Activated CD4-positive, alpha-beta T cell treated with anti-CD3 and anti-CD28 coated beads, Interleukin-2, amount 10 ng/mL, durations not matched to agents 24 days and 14 days (primary cell): ENCODE data around the gene IPO4. TPM values are rescaled to one million over a fixed set of nuclear protein-coding genes. Genes with fewer than 3 reads are reported as not detected.
"Not testable (repeated sequence)": the region's sequence is repeated elsewhere in the genome, so short reads cannot be mapped to it uniquely, and the experiment has no call there.

ENCODE experiments used
- DNase-seq: peaks from one replicate; pipeline ENCODE4 v3.0.0; 2022
- H3K27ac Mint-ChIP-seq: one replicate; pipeline ENCODE4 v1.8.0; 2022; ENCODE audit warnings: mild to moderate bottlenecking, mixed read lengths
- H3K27me3 Mint-ChIP-seq: one replicate; pipeline ENCODE4 v1.8.0; 2022; ENCODE audit warnings: mixed read lengths
- H3K36me3 Mint-ChIP-seq: one replicate; pipeline ENCODE4 v1.8.0; 2022; ENCODE audit warnings: low read depth, mild to moderate bottlenecking, mixed read lengths
- H3K4me1 Mint-ChIP-seq: one replicate; pipeline ENCODE4 v1.8.0; 2021; ENCODE audit warnings: mixed read lengths
- H3K4me3 Mint-ChIP-seq: one replicate; pipeline ENCODE4 v1.8.0; 2022; ENCODE audit warnings: mild to moderate bottlenecking, moderate library complexity, mixed read lengths
- H3K9me3 Mint-ChIP-seq: one replicate; pipeline ENCODE4 v1.8.0; 2021; ENCODE audit warnings: mixed read lengths
- intact Hi-C: fragments of 100-400 bp; cut with micrococcal nuclease; formaldehyde crosslinking; loops from one replicate; pipeline ENCODE4 v1.15.1; 2023
- total RNA-seq: library from RNA; stranded (reverse); gene quantifications from 2 replicates; pipeline ENCODE4 v1.2.3, GENCODE V29; 2022

Gene IPO4
- total RNA-seq, 1 donor from 2014 or later, result 112 TPM

DNA sequence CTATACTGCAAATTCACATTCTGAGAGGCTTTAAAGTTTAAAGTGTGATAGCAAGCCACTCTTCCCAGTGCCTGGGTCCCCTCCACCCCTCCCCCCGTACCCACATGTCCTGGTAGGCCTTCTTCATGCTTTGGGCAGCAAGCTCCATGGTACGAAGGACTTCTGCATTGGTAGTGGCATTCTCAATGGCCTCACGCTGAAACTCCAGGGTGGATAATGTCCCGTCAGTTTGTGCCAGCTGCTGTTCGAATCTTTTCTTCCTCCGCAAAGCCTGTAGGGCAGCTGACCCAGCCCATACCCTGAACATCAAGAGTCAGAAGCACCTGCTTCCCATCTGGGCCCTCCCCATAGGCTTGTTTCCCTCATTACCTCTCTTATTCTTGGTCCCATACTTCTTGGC is 22.7 kb upstream of the IPO4 start:
- DNase-seq, result no peak
- Mint-ChIP-seq H3K27me3 (peaks cover 2% of the 10 kb centered on the region), H3K4me3 (peak overlapping the region; percentile 93), H3K27ac (peak overlapping the region; percentile 96), H3K36me3 (peaks cover 61% of the 10 kb centered on the region), H3K9me3 (no peaks in the 10 kb centered on the region), H3K4me1 (peaks cover 51% of the 10 kb centered on the region)
- intact Hi-C loops, result no loop called here

DNA sequence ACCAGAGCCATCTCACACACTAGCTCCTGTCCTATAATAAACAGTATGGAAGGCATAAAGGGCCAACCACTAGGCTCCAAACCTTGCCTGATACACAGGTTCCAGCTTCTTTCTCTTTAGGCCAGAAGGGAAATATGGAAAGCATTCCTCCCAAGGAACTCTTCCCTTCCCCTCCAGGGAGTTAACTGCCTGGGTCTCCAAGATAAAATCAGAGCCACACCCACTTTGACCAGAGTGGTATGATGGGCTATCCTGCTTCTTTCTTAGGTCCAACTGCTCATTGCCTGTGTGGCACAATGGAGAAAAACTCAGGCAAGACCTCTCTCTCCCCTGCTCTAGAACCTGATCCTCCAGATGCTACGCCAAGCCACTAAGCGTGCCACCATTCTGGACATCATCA is 19.0 kb upstream of the IPO4 start:
- intact Hi-C loops, result no loop called here
- Mint-ChIP-seq H3K9me3 (peaks cover 5% of the 10 kb centered on the region), H3K27ac (no peak overlapping the region), H3K4me1 (peaks cover 32% of the 10 kb centered on the region), H3K27me3 (no peaks in the 10 kb centered on the region), H3K36me3 (peaks cover 73% of the 10 kb centered on the region), H3K4me3 (no peak overlapping the region)
- no peak for DNase-seq

- H3K27me3 Mint-ChIP-seq, result no peaks in the 10 kb centered on the region
- no peak overlapping the region for H3K27ac Mint-ChIP-seq
- peaks cover 29% of the 10 kb centered on the region for H3K4me1 Mint-ChIP-seq
- no peak overlapping the region for H3K4me3 Mint-ChIP-seq
- intact Hi-C loops, result no loop called here
- H3K36me3 Mint-ChIP-seq, result peaks cover 78% of the 10 kb centered on the region
- DNase-seq, result no peak
- peaks cover 6% of the 10 kb centered on the region for H3K9me3 Mint-ChIP-seq
Measured at GRCh38 chr14:24207104-24207551, 18.5 kb upstream of the IPO4 start.

DNA sequence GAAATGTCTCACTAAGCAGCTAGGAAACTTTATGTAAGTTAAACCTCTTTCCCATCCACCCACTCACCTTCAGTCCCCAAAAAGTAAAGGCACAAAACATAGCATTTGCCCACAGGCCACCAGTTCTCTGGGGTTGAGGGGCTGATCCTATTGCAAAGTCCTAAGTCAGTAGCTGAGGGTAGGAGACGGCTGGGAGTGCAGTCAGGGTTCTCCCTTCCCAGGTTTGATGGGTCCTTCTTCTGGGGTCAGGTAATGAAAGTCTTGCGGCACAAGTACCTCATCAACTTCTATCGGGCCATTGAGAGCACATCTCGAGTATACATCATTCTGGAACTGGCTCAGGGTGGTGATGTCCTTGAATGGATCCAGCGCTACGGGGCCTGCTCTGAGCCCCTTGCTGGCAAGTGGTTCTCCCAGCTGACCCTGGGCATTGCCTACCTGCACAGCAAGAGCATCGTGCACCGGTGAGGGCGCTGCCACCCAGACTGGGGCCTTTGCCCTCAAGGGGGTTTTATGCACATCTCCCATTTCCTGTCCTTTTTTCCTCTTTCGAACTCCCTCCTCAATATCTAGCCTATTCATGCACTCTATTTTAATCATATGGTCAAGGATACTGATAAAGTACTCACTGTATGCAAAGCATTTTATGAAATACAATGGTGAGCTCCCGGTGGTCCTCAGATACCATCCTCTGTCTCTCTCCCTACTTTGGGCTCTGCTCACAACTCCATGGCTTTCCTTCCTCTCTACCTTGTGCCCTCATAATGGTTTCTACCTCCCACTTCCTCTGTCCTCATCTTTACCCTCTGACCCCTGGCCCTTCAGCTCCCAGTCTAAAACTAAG is 17.9 kb upstream of the IPO4 start:
- no peak overlapping the region for H3K27ac Mint-ChIP-seq
- H3K36me3 Mint-ChIP-seq, result peaks cover 81% of the 10 kb centered on the region
- no peak overlapping the region for H3K4me3 Mint-ChIP-seq
- peaks cover 9% of the 10 kb centered on the region for H3K9me3 Mint-ChIP-seq
- intact Hi-C loops, result no loop called here
- peaks cover 25% of the 10 kb centered on the region for H3K4me1 Mint-ChIP-seq
- no peak for DNase-seq
- no peaks in the 10 kb centered on the region for H3K27me3 Mint-ChIP-seq

- Mint-ChIP-seq H3K27ac (no peak overlapping the region), H3K36me3 (peaks cover 77% of the 10 kb centered on the region), H3K4me3 (no peak overlapping the region), H3K4me1 (peaks cover 21% of the 10 kb centered on the region), H3K9me3 (peaks cover 11% of the 10 kb centered on the region), H3K27me3 (no peaks in the 10 kb centered on the region)
- no peak for DNase-seq
- intact Hi-C loops, result no loop called here
Measured at GRCh38 chr14:24204163-24205146, 15.8 kb upstream of the IPO4 start.

GRCh38 chr14:24203249-24203886 is 14.8 kb upstream of the IPO4 start:
- H3K4me3 Mint-ChIP-seq, DNase-seq, intact Hi-C loops, H3K27me3 Mint-ChIP-seq, H3K27ac Mint-ChIP-seq: not testable (repeated sequence)
- Mint-ChIP-seq H3K9me3 (peaks cover 11% of the 10 kb centered on the region), H3K36me3 (peaks cover 81% of the 10 kb centered on the region), H3K4me1 (peaks cover 28% of the 10 kb centered on the region)

DNA sequence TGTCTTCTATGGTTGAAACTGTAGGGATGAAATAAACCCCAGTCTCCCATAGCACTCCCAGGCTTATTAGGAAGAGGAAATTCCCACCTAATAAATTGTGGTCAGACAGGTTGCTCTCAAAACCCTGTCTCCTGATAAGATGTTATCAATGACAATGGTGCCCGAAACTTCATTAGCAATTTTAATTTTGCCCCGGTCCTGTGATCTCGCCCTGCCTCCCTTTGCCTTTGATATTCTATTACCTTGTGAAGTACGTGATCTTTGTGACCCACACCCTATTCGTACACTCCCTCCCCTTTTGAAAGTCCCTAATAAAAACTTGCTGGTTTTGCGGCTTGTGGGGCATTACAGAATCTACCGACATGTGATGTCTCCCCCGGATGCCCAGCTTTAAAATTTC is 13.9 kb upstream of the IPO4 start:
- H3K27me3 Mint-ChIP-seq, DNase-seq, H3K4me3 Mint-ChIP-seq, H3K27ac Mint-ChIP-seq, intact Hi-C loops: not testable (repeated sequence)
- peaks cover 11% of the 10 kb centered on the region for H3K9me3 Mint-ChIP-seq
- peaks cover 76% of the 10 kb centered on the region for H3K36me3 Mint-ChIP-seq
- peaks cover 29% of the 10 kb centered on the region for H3K4me1 Mint-ChIP-seq

DNA sequence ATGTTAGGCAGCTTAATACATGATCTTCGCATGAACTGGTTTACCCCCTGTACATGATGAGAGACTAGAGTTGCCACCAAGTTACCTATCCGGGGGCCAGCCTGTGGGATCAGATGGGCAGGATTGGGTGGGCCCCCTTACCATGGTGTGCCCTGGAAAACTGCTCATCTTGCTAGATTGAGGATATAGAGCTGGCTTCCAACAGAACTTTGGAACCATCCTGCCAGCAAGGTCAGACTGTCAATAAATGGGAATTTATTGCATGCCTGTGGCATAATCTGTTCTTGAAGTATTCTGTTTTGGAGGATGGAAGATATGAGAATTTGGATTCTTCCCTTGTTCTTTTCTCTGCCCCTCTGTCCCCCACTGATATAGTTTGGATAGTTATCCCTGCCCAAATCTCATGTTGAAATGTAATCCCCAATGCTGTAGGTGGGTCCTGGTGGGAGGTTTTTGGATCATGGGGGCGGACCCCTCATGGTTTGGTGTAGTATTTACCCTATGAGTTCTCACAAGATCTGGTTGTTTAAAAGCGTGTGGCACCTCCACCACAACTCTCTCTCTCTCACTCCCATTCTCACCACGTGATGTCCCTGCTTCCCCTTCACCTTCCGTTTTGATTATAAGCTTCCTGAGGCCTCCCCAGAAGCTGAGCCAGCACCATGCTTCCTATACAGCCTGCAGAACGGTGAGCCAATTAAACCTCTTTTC is 10.4 kb upstream of the IPO4 start:
- peak overlapping the region; percentile 21 for H3K27ac Mint-ChIP-seq

GRCh38 chr14:24197056-24197450 is 8.4 kb upstream of the IPO4 start:
- H3K4me3 Mint-ChIP-seq, result peak overlapping the region; percentile 87
- no peaks in the 10 kb centered on the region for H3K27me3 Mint-ChIP-seq
- peak overlapping the region; percentile 65 for H3K27ac Mint-ChIP-seq
- DNase-seq, result no peak
- intact Hi-C loops, result no loop called here
- peaks cover 5% of the 10 kb centered on the region for H3K9me3 Mint-ChIP-seq
- peaks cover 60% of the 10 kb centered on the region for H3K36me3 Mint-ChIP-seq
- peaks cover 47% of the 10 kb centered on the region for H3K4me1 Mint-ChIP-seq

More for the DNA sequence above, 10.4 kb upstream of the IPO4 start:
- Mint-ChIP-seq H3K9me3 (peaks cover 11% of the 10 kb centered on the region), H3K36me3 (peaks cover 64% of the 10 kb centered on the region), H3K4me1 (peaks cover 39% of the 10 kb centered on the region), H3K4me3 (peak overlapping the region; percentile 11), H3K27me3 (no peaks in the 10 kb centered on the region)
- intact Hi-C loops, result no loop called here
- DNase-seq, result no peak

DNA sequence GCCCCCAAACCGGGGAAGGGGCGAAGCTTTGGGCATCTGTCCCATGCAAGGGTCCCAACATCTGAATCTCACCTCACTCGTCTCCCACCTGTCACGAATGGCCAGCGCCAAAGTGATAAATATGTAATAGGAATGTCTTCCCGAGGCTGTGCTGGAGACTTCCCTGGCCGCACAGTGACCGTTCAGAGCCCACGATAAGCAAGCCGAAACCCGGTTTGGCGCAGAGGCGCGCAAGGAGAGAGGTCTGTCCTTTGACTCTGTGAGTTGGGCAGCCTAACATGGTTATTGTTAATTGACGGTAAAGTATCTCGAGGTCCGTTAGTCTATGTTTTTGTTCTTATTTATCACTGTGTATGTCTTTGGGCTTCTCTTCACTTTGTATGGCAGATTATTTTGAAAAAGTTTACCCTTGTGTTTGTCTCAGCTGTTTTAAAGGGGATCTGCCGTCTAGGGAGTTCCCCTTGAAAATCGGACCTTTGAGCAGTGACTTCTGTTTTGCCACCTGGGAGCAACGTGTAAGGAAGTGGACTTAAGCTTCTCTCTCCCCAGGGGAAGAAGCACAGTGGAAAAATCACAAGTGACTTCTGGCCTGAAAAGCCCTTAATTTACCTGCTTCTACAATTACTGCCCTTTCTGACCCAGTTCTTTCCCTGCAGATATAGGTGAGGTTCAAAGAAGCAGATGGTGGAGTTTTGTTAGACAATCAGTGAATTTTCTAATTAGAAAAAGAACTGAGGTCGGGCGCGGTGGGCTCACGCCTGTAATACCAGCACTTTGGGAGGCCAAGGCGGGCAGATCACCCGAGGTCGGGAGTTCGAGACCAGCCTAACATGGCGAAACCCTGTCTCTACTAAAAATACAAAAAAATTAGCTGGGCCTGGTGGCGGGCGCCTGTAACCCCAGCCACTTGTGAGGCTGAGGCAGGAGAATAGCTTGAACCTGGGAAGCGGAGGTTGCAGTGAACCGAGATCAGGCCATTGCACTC is 7.7 kb upstream of the IPO4 start:
- Mint-ChIP-seq H3K9me3 (peaks cover 1% of the 10 kb centered on the region), H3K4me1 (peaks cover 48% of the 10 kb centered on the region)
- peak; percentile 60 for DNase-seq

DNA sequence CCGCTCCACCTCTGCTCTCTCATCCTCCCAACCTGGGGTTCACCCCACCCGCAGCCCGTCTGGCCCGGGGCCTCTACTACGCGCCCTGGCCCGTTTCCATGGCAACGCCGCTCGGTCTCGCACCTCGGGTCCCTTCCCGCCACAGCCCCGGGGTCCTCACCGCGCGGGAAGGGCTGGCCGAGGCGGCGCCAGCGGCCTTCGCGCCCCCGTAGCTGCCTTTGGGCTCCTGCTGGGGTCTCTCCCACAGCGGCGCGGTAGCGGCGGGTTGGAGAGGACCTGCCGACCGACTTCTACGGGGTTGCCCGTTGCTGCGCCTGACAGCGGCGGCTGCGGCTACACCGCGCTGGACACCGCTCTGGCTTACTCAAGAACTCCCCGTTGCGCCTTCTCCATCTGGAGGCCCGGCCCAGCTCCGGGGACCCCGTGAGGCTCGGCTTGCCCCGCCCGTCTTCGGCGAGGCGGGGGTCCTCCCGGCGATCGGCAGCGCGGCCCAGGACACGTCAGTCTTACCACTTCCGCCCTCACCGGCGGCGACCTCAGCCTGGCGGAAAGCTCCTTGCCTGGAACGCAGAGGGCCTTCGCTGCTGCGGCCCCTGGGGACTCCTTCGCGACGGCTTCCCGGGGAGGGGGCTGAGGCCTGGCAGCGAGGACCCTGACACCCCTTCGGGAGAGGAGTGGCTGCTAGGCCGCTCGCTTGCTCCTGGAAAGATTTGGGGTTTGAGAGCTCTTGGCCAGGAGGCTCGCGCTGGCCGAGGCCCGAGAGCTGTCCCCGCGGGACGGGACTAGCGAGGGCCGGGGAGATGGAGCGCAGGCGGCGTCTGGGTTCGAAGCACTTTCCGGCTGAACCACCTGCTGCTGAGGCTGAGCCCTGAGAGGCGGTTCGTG is 6.8 kb upstream of the IPO4 start, which contains the start of gene TM9SF1:
TSS of gene TM9SF1 (minus strand) at position 256 of the 885 bp plus-strand sequence. CDS start 422 bp downstream, outside the sequence.
- peaks cover 46% of the 10 kb centered on the region for H3K4me1 Mint-ChIP-seq
- H3K9me3 Mint-ChIP-seq, result no peaks in the 10 kb centered on the region
- peaks cover 58% of the 10 kb centered on the region for H3K36me3 Mint-ChIP-seq
- H3K27ac Mint-ChIP-seq, result peak within 1 kb of the TSS; percentile 96
- H3K4me3 Mint-ChIP-seq, result peak within 1 kb of the TSS; percentile 87
- no peaks in the 10 kb centered on the region for H3K27me3 Mint-ChIP-seq
- intact Hi-C loops, result loop anchor here (1.0 kb wide), 2 partner anchors 18 to 81 kb away; partner anchors contain the start of genes CHMP4A, DCAF11 and NRL
- DNase-seq, result peak; percentile 97

More for the DNA sequence above, 7.7 kb upstream of the IPO4 start:
- intact Hi-C loops, result no loop called here
- peak overlapping the region; percentile 96 for H3K27ac Mint-ChIP-seq
- no peaks in the 10 kb centered on the region for H3K27me3 Mint-ChIP-seq
- peak overlapping the region; percentile 87 for H3K4me3 Mint-ChIP-seq
- H3K36me3 Mint-ChIP-seq, result peaks cover 59% of the 10 kb centered on the region
